GM19397 (cell line): ENCODE measurements around the gene SGSH.
"Not testable (repeated sequence)": the region's sequence is repeated elsewhere in the genome, so short reads cannot be mapped to it uniquely, and the experiment has no call there.

ENCODE experiments used
- ATAC-seq: cut with Tn5 transposase; IDR thresholded peaks from one replicate; pipeline ENCODE4 v1.9.1; 2021; ENCODE audit warnings: mild to moderate bottlenecking, moderate library complexity; ENCODE audit not compliant: unreplicated experiment

Gene SGSH

GRCh38 chr17:80212962-80213642 is 7.0 kb downstream of the SGSH start:
- ATAC-seq: no peak

GRCh38 chr17:80212511-80212910 is 7.6 kb downstream of the SGSH start:
- no peak for ATAC-seq

GRCh38 chr17:80212109-80212508 is 8.0 kb downstream of the SGSH start:
- no peak for ATAC-seq

- no peak for ATAC-seq
These were observed 9.6 kb downstream of the SGSH start for GRCh38 chr17:80210348-80211108.

- ATAC-seq: no peak
These were observed 10.4 kb downstream of the SGSH start for GRCh38 chr17:80209765-80210164.

GRCh38 chr17:80208050-80208449 is 12.1 kb downstream of the SGSH start:
- no peak for ATAC-seq

GRCh38 chr17:80205811-80206210 is 14.3 kb downstream of the SGSH start:
- ATAC-seq: no peak

GRCh38 chr17:80204626-80205468 is 15.3 kb downstream of the SGSH start:
- no peak for ATAC-seq

GRCh38 chr17:80203471-80203963 is 16.6 kb downstream of the SGSH start:
- ATAC-seq: no peak

GRCh38 chr17:80202197-80202596 is 17.9 kb downstream of the SGSH start:
- no peak for ATAC-seq

GRCh38 chr17:80201446-80201845 is 18.7 kb downstream of the SGSH start:
- ATAC-seq: no peak

GRCh38 chr17:80199295-80199694 is 20.8 kb downstream of the SGSH start:
- ATAC-seq: not testable (repeated sequence)

- no peak for ATAC-seq
These were observed 21.9 kb downstream of the SGSH start for GRCh38 chr17:80198144-80198661.

GRCh38 chr17:80196652-80197051 is 23.5 kb downstream of the SGSH start:
- ATAC-seq: no peak

- no peak for ATAC-seq
These were observed 24.2 kb downstream of the SGSH start for GRCh38 chr17:80195671-80196529.

GRCh38 chr17:80195141-80195540 is 25.0 kb downstream of the SGSH start:
- no peak for ATAC-seq

- no peak for ATAC-seq
These were observed 28.1 kb downstream of the SGSH start for GRCh38 chr17:80191865-80192661.

GRCh38 chr17:80191192-80191591 is 28.9 kb downstream of the SGSH start:
- no peak for ATAC-seq

- no peak for ATAC-seq
These were observed 29.4 kb downstream of the SGSH start for GRCh38 chr17:80190716-80191115.
